Breast epithelium (tissue), 3 donors: ENCODE measurements around the gene CRTC3.

Experiments
- POLR2AphosphoS5 ChIP-seq, 3 donors: sonication (generic); formaldehyde crosslinking; IDR thresholded peaks; one replicate each; pipeline ENCODE4 v1.6.1; 2017; ENCODE audit warnings: antibody characterized with exemption in 3 of 3
- TF ChIP-seq, protein P1 (sequence below), 3 donors: fragments of 450-650 bp; IDR thresholded peaks; one replicate each; pipeline ENCODE4 v1.5.1; 2016 to 2017; ENCODE audit warnings: antibody characterized with exemption in 3 of 3, mild to moderate bottlenecking in 3 of 3, moderate library complexity in 3 of 3

DNA sequence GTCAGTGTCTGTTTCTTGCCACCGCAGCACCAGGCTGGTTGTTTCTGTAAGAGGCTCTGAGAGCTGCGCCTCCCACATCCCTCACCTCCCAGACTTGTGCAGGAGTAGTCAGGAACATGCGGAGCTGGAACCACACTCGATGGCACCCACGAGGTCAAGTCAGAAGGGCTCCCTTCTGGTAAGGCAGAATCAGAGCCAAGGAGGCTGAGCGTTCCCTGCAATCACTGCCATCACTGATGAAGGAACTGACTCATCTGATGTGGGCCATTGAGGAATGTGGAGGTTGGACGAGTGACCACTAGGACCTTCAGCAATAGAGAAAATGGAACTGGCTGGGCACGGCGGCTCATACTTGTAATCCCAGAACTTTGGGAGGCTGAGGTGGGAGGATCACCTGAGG, 151.8 kb downstream of the CRTC3 start:
- TF ChIP-seq, protein P1, sequence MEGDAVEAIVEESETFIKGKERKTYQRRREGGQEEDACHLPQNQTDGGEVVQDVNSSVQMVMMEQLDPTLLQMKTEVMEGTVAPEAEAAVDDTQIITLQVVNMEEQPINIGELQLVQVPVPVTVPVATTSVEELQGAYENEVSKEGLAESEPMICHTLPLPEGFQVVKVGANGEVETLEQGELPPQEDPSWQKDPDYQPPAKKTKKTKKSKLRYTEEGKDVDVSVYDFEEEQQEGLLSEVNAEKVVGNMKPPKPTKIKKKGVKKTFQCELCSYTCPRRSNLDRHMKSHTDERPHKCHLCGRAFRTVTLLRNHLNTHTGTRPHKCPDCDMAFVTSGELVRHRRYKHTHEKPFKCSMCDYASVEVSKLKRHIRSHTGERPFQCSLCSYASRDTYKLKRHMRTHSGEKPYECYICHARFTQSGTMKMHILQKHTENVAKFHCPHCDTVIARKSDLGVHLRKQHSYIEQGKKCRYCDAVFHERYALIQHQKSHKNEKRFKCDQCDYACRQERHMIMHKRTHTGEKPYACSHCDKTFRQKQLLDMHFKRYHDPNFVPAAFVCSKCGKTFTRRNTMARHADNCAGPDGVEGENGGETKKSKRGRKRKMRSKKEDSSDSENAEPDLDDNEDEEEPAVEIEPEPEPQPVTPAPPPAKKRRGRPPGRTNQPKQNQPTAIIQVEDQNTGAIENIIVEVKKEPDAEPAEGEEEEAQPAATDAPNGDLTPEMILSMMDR (IDR thresholded peaks at IDR 0.05): no peak
- no peak for TF ChIP-seq POLR2AphosphoS5 (IDR thresholded peaks at IDR 0.05)
